HUES6 (cell line): ENCODE data around the gene ZBTB12.

Experiments used
- H3K27ac ChIP-seq: 2 replicates; pipeline ENCODE4 v1.7.0; 2013; ENCODE audit warnings: low read depth, mild to moderate bottlenecking, low read length, inconsistent platforms
- H3K27me3 ChIP-seq: 2 replicates; pipeline ENCODE4 v1.6.1; 2013; ENCODE audit warnings: low read length; ENCODE audit not compliant: control insufficient read depth, insufficient read depth
- H3K36me3 ChIP-seq: 2 replicates; pipeline ENCODE4 v1.6.1; 2013; ENCODE audit warnings: low read length; ENCODE audit not compliant: control insufficient read depth, insufficient read depth
- H3K4me1 ChIP-seq: 2 replicates; pipeline ENCODE4 v1.6.1; 2013; ENCODE audit warnings: low read length; ENCODE audit not compliant: control insufficient read depth, insufficient read depth
- H3K4me3 ChIP-seq: 2 replicates; pipeline ENCODE4 v1.5.1; 2013; ENCODE audit warnings: low read depth, low read length
- H3K9ac ChIP-seq: one replicate; pipeline ENCODE4 v1.6.1; 2013; ENCODE audit warnings: mild to moderate bottlenecking, low read length
- H3K9me3 ChIP-seq: 2 replicates; pipeline ENCODE4 v1.6.1; 2013; ENCODE audit warnings: low read depth, low read length; ENCODE audit not compliant: control insufficient read depth, insufficient read depth

The ZBTB12 gene

GRCh38 chr6:31896493-31896855, 5.4 kb downstream of the ZBTB12 start:
- H3K9ac ChIP-seq: peak overlapping the region; percentile 69
- H3K36me3 ChIP-seq: peaks cover 44% of the 10 kb centered on the region
- peak overlapping the region; percentile 89 for H3K4me3 ChIP-seq
- H3K9me3 ChIP-seq: no peaks in the 10 kb centered on the region
- H3K4me1 ChIP-seq: peaks cover 5% of the 10 kb centered on the region; the same call in 1 of the 2 replicates
- H3K27me3 ChIP-seq: no peaks in the 10 kb centered on the region
- no peak overlapping the region for H3K27ac ChIP-seq

DNA sequence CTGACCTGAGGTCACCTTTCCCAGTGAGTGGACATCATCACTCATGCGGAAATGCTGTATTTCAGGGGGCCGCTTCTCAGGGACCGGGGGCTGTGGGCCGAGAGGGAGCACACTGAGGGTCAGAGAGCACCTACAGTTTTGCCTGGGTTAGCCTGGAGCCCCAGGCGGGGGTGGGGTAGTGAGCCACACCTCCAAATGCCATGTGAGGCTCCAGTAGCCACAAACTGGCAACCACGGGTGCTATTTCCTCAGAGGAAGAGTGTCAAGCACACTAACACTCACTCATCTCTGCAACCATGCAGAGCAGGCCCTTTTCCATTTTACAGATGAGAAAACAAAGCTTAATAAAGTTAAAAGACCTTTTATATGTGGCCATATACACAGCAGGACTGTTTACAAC, 9.1 kb downstream of the ZBTB12 start:
- no peak overlapping the region for H3K4me3 ChIP-seq
- H3K27me3 ChIP-seq: no peaks in the 10 kb centered on the region
- no peak overlapping the region for H3K9ac ChIP-seq
- H3K4me1 ChIP-seq: no peaks in the 10 kb centered on the region
- no peaks in the 10 kb centered on the region for H3K9me3 ChIP-seq
- H3K27ac ChIP-seq: peak overlapping the region; percentile 14; the same call in 1 of the 2 replicates
- H3K36me3 ChIP-seq: peaks cover 73% of the 10 kb centered on the region

DNA sequence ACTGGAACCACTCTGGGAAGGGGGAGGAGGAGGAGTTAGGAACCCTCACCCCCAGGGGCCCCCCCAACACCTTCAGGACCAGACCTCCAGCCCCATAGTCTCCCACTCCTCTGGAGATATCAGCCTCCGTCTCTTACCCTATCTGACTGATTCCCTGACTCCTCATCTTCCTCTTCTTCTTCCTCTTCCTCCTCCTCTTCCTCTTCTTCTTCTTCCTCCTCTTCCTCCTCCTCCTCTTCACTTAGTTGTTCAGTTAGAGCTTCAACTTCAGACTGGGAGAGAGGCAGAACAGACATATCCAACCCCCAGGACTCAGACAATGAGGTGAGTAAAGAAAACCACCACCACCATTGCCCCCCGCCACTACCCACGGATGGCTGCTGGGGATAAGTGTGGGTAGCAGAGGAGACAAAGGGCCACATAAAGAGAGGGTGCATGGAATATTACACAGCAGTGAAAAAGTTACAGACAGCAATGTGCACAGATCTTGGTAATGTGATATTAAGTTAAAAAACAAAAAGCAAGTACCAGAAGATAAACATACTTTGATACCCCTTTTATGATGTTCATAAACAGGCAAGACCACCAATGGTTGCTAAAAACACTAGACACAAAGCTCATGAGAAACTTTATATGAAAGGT, 12.4 kb downstream of the ZBTB12 start:
- H3K4me3 ChIP-seq: no peak overlapping the region
- no peaks in the 10 kb centered on the region for H3K9me3 ChIP-seq
- H3K4me1 ChIP-seq: no peaks in the 10 kb centered on the region
- H3K27ac ChIP-seq: no peak overlapping the region
- no peak overlapping the region for H3K9ac ChIP-seq
- H3K27me3 ChIP-seq: no peaks in the 10 kb centered on the region
- peaks cover 84% of the 10 kb centered on the region for H3K36me3 ChIP-seq

- no peak overlapping the region for H3K9ac ChIP-seq
- no peaks in the 10 kb centered on the region for H3K4me1 ChIP-seq
- no peaks in the 10 kb centered on the region for H3K9me3 ChIP-seq
- no peak overlapping the region for H3K27ac ChIP-seq
- peaks cover 89% of the 10 kb centered on the region for H3K36me3 ChIP-seq
- no peaks in the 10 kb centered on the region for H3K27me3 ChIP-seq
- no peak overlapping the region for H3K4me3 ChIP-seq
Measured at GRCh38 chr6:31888276-31889258, 13.3 kb downstream of the ZBTB12 start.

DNA sequence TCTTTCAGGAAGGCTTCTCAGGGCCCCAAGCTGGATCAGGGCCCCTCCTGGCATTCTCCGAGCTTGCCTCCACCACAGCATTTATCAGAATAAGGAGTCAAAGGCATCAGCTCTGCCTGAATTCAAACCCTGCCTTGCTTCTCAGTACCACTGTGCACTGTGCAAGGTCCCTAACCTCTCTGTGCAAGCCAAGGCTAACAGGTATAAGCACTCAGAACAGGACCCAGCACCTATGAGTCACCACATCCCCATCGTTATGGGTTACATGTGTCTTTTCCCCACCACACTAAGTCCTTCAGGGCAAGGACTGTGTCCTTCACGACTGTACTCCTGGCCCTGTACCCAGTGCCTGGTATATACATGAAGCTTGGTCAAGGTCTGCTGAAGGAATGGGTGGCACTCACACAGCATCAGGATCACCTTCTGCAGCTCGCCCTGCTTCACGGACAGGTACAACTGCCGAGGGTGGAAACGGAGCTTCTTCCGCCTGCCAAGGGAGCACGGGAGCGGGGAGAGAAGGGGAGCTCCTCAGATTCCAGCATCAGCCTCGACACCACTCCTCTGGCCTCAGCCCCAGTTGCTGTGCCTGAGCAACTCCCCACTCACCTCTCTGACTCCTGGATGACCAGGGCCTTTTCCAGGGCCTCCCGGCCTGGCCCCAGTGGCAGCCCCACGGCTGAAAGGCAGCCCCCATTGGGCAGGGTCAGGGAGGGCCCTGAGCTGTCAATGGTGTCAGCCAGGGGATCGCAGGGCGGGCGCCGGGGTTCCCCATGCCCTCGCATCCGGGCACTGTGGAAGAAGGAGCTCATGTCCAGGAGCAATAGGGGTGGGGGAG, 14.5 kb downstream of the ZBTB12 start:
- H3K4me3 ChIP-seq: no peak overlapping the region
- no peaks in the 10 kb centered on the region for H3K9me3 ChIP-seq
- H3K9ac ChIP-seq: no peak overlapping the region
- H3K36me3 ChIP-seq: peaks cover 89% of the 10 kb centered on the region
- H3K4me1 ChIP-seq: no peaks in the 10 kb centered on the region
- no peak overlapping the region for H3K27ac ChIP-seq
- no peaks in the 10 kb centered on the region for H3K27me3 ChIP-seq

DNA sequence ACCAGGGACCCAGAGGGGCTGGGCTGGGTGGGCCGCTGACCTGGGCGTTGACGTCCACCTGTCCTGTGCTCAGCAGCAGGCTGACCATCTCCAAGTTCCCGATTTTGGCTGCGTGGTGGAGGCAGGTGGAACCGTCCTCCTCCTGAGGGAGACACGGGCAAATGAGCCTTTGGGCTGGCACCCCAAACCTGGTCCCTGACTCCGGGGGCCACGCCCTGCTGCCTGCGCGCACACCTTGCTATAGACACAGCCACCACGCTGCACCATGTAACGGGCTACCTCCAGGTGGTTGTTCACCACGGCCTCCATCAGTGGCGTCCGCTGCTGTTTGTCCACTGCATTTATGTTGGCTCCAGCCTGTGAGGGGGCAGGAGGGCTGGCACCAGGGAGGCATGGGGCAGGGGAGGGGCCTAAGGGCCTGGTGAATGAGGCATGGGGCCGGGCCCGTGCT, 15.3 kb downstream of the ZBTB12 start:
- no peaks in the 10 kb centered on the region for H3K27me3 ChIP-seq
- no peaks in the 10 kb centered on the region for H3K4me1 ChIP-seq
- no peaks in the 10 kb centered on the region for H3K9me3 ChIP-seq
- H3K27ac ChIP-seq: no peak overlapping the region
- H3K36me3 ChIP-seq: peaks cover 87% of the 10 kb centered on the region
- H3K4me3 ChIP-seq: no peak overlapping the region
- H3K9ac ChIP-seq: no peak overlapping the region

DNA sequence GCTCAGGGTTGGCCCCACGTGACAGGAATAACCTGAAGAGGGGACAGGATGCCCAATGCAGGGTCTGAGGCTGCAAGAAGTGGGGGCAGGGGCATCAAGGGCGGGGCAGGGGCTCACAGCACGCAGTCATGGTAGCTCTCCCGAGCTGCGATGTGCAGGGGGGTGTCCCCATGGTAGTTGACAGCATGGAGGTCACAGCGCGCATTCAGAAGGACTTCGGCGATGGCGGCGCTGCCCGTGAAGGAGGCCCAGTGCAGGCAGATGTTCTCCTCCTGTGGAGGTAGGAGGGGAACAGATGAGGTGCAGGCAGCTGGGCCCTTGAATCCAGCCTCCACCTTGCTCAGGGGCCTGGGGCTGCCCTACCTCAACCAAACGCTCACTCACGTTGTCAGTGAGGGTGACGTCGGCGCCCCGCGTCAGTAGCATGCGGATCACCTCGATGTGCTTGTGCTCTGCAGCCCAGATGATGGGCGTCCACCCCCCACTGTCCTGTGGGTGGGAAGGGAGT, 17.3 kb downstream of the ZBTB12 start:
- no peaks in the 10 kb centered on the region for H3K4me1 ChIP-seq
- H3K36me3 ChIP-seq: peaks cover 94% of the 10 kb centered on the region
- H3K4me3 ChIP-seq: no peak overlapping the region
- H3K9ac ChIP-seq: no peak overlapping the region
- no peaks in the 10 kb centered on the region for H3K9me3 ChIP-seq
- H3K27me3 ChIP-seq: no peaks in the 10 kb centered on the region
- H3K27ac ChIP-seq: no peak overlapping the region

DNA sequence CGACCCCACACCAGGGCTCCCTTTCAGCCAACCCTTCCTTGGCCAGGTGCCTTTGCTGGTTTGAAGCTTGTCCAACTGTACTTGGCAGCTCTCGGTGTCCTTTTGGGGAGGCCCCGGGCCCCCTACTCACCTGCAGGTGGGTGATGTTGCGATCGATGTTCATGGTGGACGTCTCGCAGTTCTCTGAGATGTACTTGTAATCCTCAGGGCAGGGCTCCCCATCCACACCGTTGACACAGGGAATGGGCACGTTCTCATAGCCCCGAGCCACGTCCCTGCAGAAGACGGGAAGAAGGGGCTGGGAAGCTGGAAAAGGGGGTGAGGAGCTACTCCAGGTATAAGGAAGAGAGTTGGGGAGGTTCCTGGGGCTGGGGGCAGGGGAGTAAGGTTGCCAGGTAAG, 18.2 kb downstream of the ZBTB12 start:
- Histone ChIP-seq H3K9ac (no peak overlapping the region), H3K36me3 (peaks cover 87% of the 10 kb centered on the region), H3K27ac (no peak overlapping the region), H3K9me3 (no peaks in the 10 kb centered on the region), H3K27me3 (no peaks in the 10 kb centered on the region), H3K4me3 (no peak overlapping the region), H3K4me1 (no peaks in the 10 kb centered on the region)

DNA sequence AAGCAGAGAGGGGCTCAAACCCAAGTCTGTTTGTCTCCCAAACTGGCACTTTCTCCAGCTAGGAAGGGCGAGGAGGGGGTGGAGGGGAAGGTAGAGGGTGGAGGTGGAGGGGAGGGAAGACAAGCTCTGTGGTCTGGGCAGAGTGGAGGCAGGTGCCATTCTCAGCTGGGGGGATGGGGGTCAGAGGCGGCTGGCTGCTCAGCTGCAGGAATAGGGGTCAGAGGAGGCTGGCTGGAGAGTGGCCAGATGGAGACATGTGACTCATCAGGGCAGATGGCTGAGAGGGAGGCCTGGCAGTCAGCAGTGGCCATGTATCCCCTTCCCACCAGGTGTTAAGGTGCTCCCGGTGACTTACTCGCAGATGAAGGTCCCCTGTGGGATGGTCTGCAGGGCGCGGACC, 19.5 kb downstream of the ZBTB12 start:
- peaks cover 74% of the 10 kb centered on the region for H3K36me3 ChIP-seq
- no peak overlapping the region for H3K27ac ChIP-seq
- H3K9me3 ChIP-seq: no peaks in the 10 kb centered on the region
- no peak overlapping the region for H3K4me3 ChIP-seq
- H3K27me3 ChIP-seq: no peaks in the 10 kb centered on the region
- no peaks in the 10 kb centered on the region for H3K4me1 ChIP-seq
- H3K9ac ChIP-seq: no peak overlapping the region

DNA sequence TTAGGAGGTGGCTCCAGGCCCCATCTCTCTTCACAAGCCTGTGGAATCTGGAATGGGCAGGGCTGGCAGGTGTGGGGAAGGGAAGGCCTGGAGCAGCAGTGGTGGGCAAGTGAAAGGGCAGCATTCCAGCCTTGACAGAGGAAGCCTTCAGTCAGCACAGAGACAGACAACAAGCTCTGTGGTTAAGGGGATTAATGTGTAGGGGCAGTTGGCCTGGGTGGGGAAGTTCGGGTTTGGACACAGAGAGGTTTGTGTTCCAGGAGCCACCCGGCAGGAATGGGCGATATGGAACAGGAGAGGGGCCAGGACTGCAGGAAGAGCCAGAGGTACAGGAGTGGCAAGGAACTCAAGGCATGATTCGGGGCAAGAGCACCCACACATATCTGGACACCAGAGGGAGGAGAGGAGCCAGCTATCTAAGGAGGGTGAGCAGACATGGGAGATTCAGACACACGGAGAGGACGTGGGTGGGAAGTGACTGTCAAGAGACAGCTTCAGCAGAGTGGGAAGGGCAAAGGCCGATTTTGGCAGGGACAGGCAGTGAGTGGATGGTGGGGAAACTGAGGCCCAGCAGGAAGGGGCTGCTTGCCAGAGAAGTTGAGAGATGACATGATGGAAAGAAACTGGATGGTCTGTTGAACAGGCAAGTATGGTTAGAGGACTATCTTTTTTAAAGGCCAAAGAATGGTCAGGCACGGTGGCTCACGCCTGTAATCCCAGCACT, 20.6 kb downstream of the ZBTB12 start:
- Histone ChIP-seq H3K9ac (no peak overlapping the region), H3K4me1 (no peaks in the 10 kb centered on the region), H3K36me3 (peaks cover 63% of the 10 kb centered on the region), H3K27me3 (no peaks in the 10 kb centered on the region), H3K27ac (no peak overlapping the region), H3K4me3 (no peak overlapping the region), H3K9me3 (no peaks in the 10 kb centered on the region)
